22Rv1 (cell line): Measurements from ENCODE around the gene PFKL.

Experiments
- CTCF ChIP-seq: fragments of 450-650 bp; IDR thresholded peaks from 2 replicates; pipeline ENCODE4 v1.5.1; 2017; ENCODE audit warnings: mild to moderate bottlenecking
- ZFX ChIP-seq: fragments of 450-650 bp; IDR thresholded peaks from 2 replicates; pipeline ENCODE4 v1.6.1; 2017; ENCODE audit warnings: antibody characterized with exemption, borderline replicate concordance

DNA sequence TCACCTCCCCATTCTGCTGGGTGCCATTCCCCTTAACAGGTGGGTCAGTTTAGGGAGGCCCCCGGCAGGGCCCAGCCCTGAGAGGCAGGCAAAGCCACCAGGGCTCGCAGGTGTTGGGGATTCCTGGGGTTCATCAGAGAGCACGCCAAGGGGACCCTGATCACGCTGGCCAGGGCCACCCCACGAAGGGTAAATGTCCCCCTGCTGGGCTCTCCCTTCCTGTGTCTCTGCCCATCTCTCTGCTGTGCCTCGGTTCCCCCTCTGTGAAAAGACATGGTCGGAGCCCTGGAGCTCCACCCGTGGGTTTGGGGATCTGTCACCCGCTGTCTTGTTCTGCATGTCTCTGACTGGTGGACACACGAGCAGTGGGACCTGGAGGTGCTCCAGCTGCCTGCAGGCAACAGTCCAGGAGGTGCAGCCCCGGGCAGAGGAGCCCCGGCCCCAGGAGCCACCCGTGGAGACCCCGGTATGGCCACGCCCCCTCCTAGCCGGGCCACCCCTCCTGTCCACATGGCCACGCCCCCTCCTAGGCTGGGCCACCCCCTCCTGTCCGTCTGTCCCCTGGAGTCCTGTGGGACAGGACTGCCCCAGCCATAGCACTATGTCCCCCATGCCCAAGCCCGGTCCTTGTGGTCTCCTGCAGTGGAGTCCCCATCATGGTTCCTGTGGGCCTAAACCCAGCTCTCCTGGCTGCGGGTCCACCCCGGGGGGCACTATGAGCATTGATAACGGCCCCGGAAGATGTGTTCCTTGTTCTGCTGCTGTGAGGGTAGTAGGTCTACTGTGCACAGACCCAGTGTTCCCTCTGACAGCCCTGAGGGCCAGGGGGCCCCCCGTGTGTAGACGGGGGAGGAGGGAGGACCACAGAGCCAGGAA lies 7.7 kb upstream of the PFKL start:
- TF ChIP-seq CTCF (no peak), ZFX (no peak)
